HG02870 (cell line): ENCODE measurements around the gene CFAP157.
"Not testable (repeated sequence)": the region's sequence is repeated elsewhere in the genome, so short reads cannot be mapped to it uniquely, and the experiment has no call there.

Experiments
- ATAC-seq: cut with Tn5 transposase; IDR thresholded peaks from one replicate; pipeline ENCODE4 v1.9.1; 2021; ENCODE audit warnings: mild to moderate bottlenecking, moderate library complexity; ENCODE audit not compliant: unreplicated experiment

Gene CFAP157

GRCh38 chr9:127756776-127757175, 50.0 kb downstream of the CFAP157 start:
- ATAC-seq, result not testable (repeated sequence)

GRCh38 chr9:127758843-127759242, 52.1 kb downstream of the CFAP157 start:
- no peak for ATAC-seq

- no peak for ATAC-seq
Measured at GRCh38 chr9:127761061-127761460, 54.3 kb downstream of the CFAP157 start.

GRCh38 chr9:127761491-127761956, 54.7 kb downstream of the CFAP157 start:
- no peak for ATAC-seq

- ATAC-seq, result no peak
Measured at GRCh38 chr9:127762111-127762676, 55.4 kb downstream of the CFAP157 start.

GRCh38 chr9:127763918-127764384, 57.2 kb downstream of the CFAP157 start:
- ATAC-seq, result no peak

- no peak for ATAC-seq
Measured at GRCh38 chr9:127765418-127765817, 58.6 kb downstream of the CFAP157 start.
